IPS DF 4.7 (cell line): ENCODE data around the gene NACC1.
"Not testable (repeated sequence)": the region's sequence is repeated elsewhere in the genome, so short reads cannot be mapped to it uniquely, and the experiment has no call there.

Experiments
- DNase-seq: peaks from one replicate; pipeline ENCODE4 v3.0.0-alpha.2; 2013; ENCODE audit warnings: low spot score; ENCODE audit errors: extremely low read depth

The NACC1 gene

GRCh38 chr19:13164343-13165161 lies 46.5 kb downstream of the NACC1 start:
- no peak for DNase-seq

DNA sequence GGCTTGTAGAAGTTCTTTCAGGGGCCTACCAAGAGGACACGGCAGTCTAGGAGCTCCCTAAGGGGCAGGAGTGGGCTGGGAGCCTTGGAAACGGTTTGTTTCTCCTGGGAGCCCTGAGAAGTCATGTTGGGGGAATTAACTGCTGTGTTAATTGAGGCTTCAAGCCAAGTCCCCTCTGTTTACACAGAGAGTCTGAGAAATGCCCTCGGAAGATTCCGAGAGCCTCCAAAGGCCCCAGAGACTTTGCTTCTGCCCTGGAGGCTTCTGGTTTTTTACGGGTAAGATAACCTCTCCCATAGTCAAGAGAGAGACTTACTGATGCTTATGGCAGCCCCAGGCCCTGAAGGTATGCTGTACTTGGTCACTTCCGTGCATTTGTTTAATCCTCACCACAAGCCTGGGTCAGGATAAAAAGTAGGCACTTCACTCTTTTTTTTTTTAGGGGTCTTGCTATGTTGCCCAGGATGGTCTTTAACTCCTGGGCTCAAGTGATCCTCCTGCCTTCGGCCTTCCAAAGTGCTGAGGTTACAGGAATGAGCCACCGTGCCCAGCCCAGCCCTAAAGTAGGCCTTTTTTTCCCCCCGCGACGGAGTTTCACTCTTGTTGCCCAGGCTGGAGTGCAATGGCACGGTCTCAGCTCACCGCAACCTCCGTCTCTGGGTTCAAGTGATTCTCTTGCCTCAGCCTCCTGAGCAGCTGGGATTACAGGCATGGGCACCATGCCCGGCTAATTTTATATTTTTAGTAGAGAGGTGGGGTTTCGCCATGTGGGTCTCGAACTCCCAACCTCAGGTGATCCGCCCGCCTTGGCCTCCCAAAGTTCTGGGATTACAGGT lies 47.3 kb downstream of the NACC1 start:
- no peak for DNase-seq

- DNase-seq = not testable (repeated sequence)
Observed at GRCh38 chr19:13166151-13166550, 48.1 kb downstream of the NACC1 start.

DNA sequence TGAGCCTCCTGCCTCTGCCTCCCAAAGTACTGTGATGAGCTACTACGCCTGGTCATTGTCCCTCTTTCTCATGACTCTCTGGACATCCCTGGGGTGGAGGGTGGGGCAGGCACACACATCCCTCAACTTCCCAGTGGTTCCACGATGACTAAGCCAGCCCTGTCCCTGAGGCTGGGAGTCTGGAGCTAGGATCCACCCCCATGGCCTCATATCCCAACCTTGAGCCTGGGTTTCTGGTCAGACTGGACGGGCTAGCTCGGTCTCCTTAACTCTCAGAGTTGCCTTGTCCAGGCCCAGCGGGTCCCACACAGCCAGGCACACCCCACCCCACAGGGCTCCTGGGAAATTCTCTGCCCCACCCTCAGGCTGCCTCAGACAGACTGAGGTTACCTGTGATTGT lies 51.7 kb downstream of the NACC1 start:
- DNase-seq = no peak

DNA sequence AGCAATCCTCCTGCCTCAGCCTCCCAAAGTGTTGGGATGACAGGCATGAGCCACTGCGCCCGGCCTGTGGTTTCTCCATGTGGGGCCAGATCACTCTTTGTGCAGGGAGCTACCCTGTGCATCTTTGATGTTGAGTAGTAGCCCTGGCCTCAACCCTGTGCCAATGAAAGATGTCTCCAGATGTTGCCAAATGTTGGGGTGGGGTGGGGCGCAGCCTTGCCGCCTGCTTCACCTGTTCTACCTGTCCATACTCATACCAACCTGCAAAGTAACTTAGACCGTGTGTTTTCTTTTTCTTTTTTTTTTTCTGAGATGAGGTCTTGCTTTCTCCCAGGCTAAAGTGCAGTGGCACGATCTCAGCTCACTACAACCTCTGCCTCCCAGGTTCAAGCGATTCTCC lies 53.1 kb downstream of the NACC1 start:
- DNase-seq = no peak

DNA sequence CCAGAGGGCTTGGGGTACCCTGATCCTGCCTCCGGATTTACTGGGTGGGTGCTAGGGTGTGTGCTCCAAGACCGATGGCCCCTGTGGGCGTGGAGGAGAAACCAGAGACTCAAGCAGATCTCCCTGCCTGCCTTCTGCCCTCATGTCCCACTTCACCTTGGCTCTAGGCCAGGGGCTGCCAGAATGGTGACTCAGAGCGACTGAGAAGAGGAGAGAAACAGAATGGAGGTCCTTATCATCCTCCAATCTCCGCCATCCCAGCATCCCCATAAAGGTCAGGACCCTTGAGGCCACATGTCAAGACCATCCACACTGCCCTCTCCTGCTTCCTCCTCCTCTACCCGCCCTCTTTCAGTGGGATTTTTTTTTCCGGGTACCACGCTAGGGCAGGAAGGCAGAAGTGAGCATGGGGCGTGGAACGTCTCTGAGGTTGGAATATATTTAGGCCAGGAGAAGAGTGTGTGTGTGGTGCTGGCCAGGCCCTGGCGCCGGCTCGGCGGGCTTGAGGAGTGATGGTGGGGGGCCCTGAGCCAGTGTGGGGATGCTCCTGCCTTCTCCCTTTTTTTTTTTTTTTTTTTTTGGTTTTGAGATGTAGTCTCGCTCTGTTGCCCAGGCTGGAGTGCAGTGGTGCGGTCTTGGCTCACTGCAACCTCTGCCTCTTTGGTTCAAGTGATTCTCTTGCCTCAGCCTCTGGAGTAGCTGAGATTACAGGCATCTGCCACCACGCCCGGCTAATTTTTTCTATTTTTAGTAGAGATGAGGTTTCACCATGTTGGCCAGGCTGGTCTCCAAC lies 54.5 kb downstream of the NACC1 start:
- no peak for DNase-seq

DNA sequence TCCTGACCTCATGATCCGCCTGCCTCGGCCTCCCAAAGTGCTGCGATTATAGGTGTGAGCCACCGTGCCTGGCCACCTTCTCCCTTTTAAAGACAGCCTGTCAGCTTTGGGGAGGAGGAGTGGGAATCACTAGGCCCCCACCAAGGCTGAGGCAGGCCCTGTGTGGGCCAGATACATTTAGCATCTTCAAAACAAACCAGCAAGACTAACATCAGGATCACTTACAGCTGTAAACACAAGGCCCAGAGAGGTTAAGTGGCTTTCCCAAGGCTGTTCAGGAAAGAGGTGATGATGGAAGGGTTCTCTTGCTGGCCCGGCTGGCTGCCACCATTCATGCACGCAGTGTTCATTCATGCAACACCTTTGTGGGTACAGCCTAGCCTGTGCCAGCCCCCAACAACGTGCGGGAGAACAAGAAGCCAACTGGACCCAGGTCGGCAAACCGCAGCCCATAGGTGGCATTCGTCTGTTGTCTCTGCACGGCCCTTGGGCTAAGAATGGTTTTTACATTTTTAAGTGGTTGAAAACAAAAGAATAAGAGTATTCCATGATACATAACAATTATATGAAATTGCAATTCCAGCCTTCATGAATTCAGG lies 55.2 kb downstream of the NACC1 start:
- no peak for DNase-seq

DNA sequence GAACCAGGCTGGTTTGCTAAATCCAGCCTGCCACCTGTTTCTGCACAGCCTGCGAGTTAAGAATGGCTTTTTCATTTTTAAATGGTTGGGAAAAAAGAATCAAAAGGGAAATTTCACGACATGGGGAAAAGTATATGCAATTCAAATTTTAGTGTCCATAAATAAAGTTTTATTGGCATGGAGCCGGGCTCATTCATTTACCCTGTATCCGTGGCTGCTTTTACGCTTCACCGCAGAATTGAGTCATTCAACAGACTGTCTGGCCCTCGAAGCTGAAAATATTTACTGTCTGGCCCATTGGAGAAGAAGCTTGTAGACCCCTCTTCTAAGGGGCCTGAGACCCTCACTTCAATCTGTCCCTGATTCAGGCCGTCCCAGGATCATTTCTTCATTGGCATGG lies 58.3 kb downstream of the NACC1 start:
- DNase-seq = no peak

DNA sequence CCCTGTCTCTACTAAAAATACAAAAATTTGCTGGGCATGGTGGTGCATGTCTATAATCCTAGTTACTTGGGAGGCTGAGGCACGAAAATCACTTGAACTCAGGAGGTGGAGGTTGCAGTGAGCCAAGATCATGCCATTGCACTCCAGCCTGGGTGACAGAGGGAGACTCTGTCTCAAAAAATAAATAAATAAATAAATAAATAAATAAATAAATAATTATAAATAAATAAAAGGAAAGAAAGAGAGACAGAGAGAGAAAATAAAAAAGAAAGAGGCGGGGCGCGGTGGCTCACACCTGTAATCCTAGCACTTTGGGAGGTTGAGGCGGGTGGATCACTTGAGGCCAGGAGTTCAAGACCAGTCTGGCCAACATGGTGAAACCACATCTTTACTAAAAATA lies 59.5 kb downstream of the NACC1 start:
- not testable (repeated sequence) for DNase-seq

DNA sequence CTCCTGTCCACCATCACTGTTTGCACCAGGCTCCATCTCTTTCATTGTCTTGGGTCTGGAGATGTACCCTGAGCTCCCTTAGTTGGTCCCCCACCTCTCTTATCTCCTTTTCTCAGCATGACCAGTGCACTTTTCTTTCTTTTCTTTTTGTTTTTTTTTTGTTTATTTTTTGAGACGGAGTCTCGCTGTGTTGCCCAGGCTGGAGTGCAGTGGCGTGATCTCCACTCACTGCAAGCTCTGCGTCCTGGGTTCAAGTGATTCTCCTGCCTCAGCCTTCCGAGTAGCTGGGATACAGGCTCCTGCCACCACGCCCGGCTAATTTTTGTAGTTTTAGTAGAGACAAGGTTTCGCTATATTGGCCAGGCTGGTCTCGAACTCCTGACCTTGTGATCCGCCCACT lies 60.2 kb downstream of the NACC1 start:
- DNase-seq = not testable (repeated sequence)

GRCh38 chr19:13181747-13182388 lies 63.8 kb downstream of the NACC1 start:
- no peak for DNase-seq

DNA sequence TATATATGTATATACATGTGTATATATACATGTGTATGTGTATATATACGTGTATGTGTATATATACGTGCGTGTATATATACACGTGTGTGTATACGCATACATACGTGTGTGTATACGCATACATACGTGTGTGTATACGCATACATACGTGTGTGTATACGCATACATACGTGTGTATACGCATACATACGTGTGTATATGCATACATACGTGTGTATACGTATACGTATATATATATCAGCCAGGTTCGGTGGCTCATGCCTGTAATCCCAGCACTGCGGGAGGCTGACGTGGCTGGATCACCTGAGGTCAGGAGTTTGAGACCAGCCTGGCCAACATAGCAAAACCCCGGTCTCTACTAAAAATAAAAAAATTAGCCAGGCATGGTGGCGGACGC lies 66.9 kb downstream of the NACC1 start:
- DNase-seq = not testable (repeated sequence)

- not testable (repeated sequence) for DNase-seq
Observed at GRCh38 chr19:13185763-13186657, 67.9 kb downstream of the NACC1 start.

- not testable (repeated sequence) for DNase-seq
Observed at GRCh38 chr19:13186688-13187087, 68.6 kb downstream of the NACC1 start.

- no peak for DNase-seq
Observed at GRCh38 chr19:13187419-13187818, 69.4 kb downstream of the NACC1 start.

- DNase-seq = no peak
Observed at GRCh38 chr19:13189600-13189999, 71.5 kb downstream of the NACC1 start.
